ENCODE results near the gene GRK6.

GRK6 gene

GRCh38 chr5:177449140-177450061 lies 22.9 kb downstream of the GRK6 start:
- peaks cover 5% of the 10 kb centered on the region; the same call in 1 of the 2 replicates for H3K4me1 ChIP-seq (ENCODE audit: control insufficient read depth, insufficient read depth, low read length)
- no peaks in the 10 kb centered on the region for H3K36me3 ChIP-seq (ENCODE audit: control insufficient read depth in 2 of 2, insufficient read depth in 1 of 2, low read length in 2 of 2)
- H3K4me3 ChIP-seq (ENCODE audit: low read depth, low read length) = no peak overlapping the region
- H3K9me3 ChIP-seq (ENCODE audit: control insufficient read depth, insufficient read depth, low read depth, low read length) = no peaks in the 10 kb centered on the region
- POLR2A ChIA-PET = interaction anchor here (0.6 to 3.3 kb wide), 6 partner anchors 8 to 59 kb away, joined by 3 to 19 read pairs (median 4); partner anchors contain the start of gene GRK6
- CTCF ChIA-PET = interaction anchor here (0.6 to 4.1 kb wide), 10 partner anchors 43 to 1719 kb away, joined by 3 to 40 read pairs (median 4); no protein-coding TSS in a partner anchor
- no peak overlapping the region for H3K27ac ChIP-seq (ENCODE audit: extremely low read depth, low read depth, low read length)
- no peak; the same call in 1 of the 2 replicates for TF ChIP-seq ZBTB17 (tag by site-specific recombination; IDR thresholded peaks at IDR 0.05)
- no peak for TF ChIP-seq EGR2 (tag by site-specific recombination; IDR thresholded peaks at IDR 0.05; ENCODE audit: low read depth)
- no peak for TF ChIP-seq ZNF398 (tag by site-specific recombination; IDR thresholded peaks at IDR 0.05)
- peak; percentile 70 for TF ChIP-seq ZIC2 (tag by site-specific recombination; IDR thresholded peaks at IDR 0.05)
- TF ChIP-seq ZNF521 (tag by site-specific recombination; IDR thresholded peaks at IDR 0.05) = no peak
- no peak for TF ChIP-seq ZBTB26 (tag by site-specific recombination; optimal IDR thresholded peaks at IDR 0.05)
- no peak for TF ChIP-seq ZNF488 (tag by site-specific recombination; IDR thresholded peaks at IDR 0.05)
- peak; percentile 71 for TF ChIP-seq GLIS1 (tag by site-specific recombination; IDR thresholded peaks at IDR 0.05)
- TF ChIP-seq KLF16 (tag by site-specific recombination; IDR thresholded peaks at IDR 0.05) = no peak
- no peak for TF ChIP-seq KLF17 (tag by site-specific recombination; IDR thresholded peaks at IDR 0.05)
- no peak for TF ChIP-seq MZF1 (tag by site-specific recombination; IDR thresholded peaks at IDR 0.05; ENCODE audit: borderline replicate concordance)
- no peak for TF ChIP-seq ZBTB8A (tag by site-specific recombination; IDR thresholded peaks at IDR 0.05)
- TF ChIP-seq ZNF366 (tag by site-specific recombination; conservative IDR thresholded peaks at IDR 0.05) = no peak
- TF ChIP-seq PRDM10 (tag by site-specific recombination; IDR thresholded peaks at IDR 0.05) = no peak
- no peak for TF ChIP-seq HOXD13 (CRISPR knock-in tag; IDR thresholded peaks at IDR 0.05; ENCODE audit: borderline replicate concordance)
- TF ChIP-seq ZNF114 (tag by site-specific recombination; IDR thresholded peaks at IDR 0.05) = no peak
- no peak for TF ChIP-seq ZNF585B (tag by site-specific recombination; IDR thresholded peaks at IDR 0.05)
- TF ChIP-seq KLF1 (tag by site-specific recombination; IDR thresholded peaks at IDR 0.05) = peak; percentile 22; the same call in 1 of the 2 replicates
- no peak for TF ChIP-seq ZNF704 (tag by site-specific recombination; IDR thresholded peaks at IDR 0.05)
- no peak for TF ChIP-seq TRIM28 (IDR thresholded peaks at IDR 0.05; ENCODE audit: borderline replicate concordance, low read length)
- TF ChIP-seq ZNF600 (tag by site-specific recombination; IDR thresholded peaks at IDR 0.05) = no peak
- TF ChIP-seq ZNF10 (tag by site-specific recombination; IDR thresholded peaks at IDR 0.05) = peak; percentile 90
- TF ChIP-seq BCL6B (tag by site-specific recombination; IDR thresholded peaks at IDR 0.05) = no peak
